ENCODE results near the gene TACC2.
"Not testable (repeated sequence)": the region's sequence is repeated elsewhere in the genome, so short reads cannot be mapped to it uniquely, and the experiment has no call there.

TACC2 gene

DNA sequence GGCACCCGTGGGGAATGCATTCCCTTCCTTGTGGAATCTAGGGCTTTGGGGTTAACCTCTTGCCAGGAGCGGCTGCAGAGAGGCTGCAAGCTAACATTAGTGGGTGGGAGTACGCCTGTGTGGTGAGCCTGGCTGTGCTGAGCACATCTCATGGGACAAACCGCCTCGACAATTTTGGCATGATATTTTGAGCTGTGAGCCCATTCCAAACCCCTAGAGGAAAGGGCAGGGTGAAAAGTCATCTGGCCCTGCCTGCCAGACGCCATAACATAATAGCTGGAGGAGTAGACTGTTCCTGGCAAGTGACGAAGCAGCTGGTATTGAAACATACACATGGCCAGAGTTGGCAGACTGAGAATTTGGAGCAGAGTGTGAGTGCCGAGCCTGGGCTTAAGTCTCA, 110.0 kb downstream of the TACC2 start:
- no peak for DNase-seq

- DNase-seq, result no peak
Observed at GRCh38 chr10:122099562-122099961, 110.6 kb downstream of the TACC2 start.

- DNase-seq, result no peak
Observed at GRCh38 chr10:122102146-122102868, 113.3 kb downstream of the TACC2 start.

GRCh38 chr10:122102869-122103525, 114.0 kb downstream of the TACC2 start:
- no peak for DNase-seq

DNA sequence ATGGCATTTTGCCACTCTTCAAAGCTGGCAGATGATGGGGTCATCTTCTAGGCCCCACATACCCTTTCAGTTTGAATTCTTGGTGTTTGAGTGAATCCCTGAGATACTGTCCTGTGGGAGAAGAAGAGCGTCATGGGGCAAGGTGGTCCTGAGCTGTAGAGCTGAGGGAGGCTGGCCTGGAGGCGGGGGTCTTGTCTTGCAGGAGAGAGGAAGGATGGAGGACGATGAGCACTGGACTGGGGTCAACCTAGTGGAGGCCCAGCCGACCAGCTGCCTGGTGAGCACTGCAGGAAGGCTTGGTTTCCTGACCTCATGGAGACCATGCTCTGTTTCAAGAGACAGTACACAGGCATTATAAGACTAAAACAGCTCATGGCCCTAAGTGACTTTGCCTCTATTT, 114.6 kb downstream of the TACC2 start:
- no peak for DNase-seq

GRCh38 chr10:122108786-122109185, 119.8 kb downstream of the TACC2 start:
- not testable (repeated sequence) for DNase-seq

- DNase-seq, result no peak
Observed at GRCh38 chr10:122112021-122112616, 123.2 kb downstream of the TACC2 start.

GRCh38 chr10:122112625-122113160, 123.7 kb downstream of the TACC2 start:
- DNase-seq, result no peak

DNA sequence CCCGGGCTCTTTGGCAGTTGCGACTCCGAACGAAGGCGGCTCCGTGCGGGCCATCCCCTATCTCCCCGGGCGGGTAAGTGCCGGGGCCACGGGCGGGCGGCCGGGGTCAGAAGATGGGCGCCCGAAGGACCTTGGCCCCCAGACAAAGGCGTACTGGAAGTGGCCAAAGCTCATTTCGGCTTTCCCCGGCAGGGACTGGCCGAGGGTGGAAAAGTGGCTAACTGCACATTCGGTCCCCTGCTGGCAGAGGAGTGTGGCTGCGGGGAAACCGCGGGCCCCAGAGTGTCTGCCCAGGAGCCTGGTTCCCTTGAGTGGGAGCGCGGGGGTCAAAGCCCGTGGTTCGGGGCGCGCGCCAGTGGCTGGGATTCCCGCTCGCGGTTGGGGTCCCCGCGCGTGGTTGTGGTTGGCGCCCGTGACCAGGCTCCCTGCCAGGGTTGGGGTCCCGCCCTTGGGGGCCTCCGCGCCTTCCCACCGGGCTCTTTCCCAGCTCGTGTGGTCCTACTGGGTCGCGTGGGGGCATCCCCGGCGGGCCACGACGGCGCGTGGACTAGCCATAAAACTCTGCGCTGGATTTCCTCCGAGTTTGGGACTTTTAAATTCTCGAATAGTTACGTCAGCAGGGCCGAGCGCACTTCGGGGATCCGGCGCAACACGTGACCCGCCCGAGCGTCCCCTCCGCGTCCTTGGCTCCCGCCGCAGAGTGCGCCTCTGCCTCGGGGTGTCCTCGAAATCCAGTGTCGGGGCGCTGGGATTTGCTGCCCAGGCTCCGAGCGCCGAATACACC, 124.4 kb downstream of the TACC2 start:
- DNase-seq, result no peak

DNA sequence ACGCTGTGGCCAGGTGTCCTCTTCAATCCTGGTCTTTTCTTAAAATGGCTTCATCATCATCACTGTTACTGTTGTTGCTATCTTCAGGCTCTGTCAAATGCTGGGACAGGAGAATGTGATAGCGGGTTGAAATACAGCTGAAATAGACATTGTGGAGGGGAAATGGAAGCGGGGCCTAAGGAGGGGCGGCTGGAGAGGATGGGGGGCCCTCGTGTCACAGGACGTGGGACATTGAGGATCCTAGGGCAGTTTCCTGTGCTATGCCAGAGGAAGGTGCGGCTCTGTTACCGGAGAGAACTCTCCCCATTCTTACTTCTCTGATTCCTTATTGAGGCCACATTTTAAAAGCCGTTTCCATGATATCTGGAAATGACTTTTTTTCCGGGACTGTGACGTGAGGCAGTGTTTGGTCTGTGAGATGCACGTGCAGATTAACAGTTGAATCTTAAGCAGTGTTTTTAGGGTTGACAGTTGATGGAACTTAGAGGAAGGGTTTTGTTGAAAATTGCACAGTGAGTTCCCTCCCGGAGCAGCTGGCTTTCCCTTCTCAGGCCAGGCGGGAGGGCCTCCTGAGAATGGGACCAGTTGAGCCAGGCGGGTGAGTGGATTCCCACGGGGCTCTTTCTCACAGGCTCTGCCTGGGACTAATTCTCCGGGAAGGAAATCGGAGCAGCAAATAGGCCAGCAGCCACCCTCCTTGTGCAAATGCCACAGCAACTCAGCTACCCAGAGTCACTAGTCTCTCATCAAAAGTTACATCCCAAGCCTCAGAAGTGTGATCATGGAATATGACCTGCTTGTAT, 125.2 kb downstream of the TACC2 start:
- no peak for DNase-seq

GRCh38 chr10:122115874-122116273, 126.9 kb downstream of the TACC2 start:
- no peak for DNase-seq

DNA sequence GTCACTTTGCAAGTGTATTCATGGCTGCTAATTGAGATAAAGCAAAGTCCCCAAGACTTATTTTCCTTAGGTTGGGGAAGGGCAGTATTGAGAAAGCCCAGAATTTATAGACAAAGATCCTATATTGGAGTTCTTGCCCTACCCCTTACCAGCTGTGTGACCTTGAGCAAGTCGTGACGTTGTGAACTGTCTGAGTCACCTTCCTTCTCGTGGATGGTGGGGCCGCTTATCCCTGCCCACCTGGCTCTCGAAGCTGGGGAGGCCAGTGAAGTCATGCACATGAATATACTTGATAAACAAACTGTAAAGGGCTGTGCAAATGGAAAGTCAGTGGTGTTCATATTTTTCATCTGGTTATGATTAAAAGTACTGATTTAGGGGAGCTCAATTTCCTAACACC, 127.4 kb downstream of the TACC2 start:
- DNase-seq, result no peak

DNA sequence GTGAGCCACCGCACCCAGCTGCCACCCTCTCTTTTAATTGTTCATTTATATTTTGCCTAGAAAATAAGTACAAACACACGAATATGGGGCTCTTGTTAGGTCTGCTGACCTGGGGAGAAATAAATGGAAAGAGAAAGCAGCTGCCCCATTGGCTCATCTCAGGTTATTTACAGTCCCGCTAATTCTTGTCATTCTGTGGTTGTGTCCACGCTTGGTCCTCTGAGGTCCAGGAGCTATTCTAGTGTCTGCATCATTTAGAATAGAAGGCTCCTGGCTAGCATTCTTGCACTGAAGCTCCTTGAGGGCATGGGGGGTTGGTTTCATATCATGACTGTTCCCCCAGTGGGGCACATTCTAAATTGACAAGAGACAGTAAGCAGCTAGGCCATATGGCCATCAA, 128.5 kb downstream of the TACC2 start:
- DNase-seq, result no peak

DNA sequence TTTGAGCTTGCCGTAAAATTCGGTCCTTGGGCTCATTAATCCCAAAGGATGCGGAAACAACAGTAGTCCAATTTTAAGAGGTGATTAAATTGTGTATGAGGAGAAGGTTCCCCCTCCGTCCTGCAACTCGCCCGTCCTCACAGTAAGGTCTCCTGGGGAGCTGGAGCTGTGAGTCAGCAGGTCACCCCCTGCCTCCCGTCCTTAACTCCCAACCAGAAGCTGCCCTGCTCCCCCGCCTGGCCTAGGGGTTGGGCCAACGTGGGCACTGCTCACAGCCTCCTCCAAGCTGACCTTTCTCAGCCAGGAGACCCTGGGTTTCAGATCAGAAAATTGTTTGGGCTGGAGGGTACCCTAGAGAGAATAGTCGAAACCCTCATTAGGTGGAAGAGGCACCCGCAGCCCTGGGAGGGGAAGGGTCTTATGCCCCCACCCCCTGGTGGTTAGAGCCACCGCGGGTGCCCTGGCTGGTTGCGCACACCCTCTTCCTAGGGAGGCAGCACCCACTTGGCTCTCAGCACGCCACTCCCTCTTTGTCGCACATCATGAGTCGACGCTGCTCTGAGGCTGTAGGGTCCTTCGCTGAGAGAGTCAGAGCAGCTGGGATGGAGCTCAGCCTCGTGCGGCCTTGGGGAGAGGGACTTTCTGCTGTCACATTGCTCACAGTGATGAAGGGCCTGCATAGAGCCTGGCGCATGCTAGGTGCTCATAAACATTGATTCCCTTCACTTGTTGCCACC, 131.2 kb downstream of the TACC2 start:
- no peak for DNase-seq

DNA sequence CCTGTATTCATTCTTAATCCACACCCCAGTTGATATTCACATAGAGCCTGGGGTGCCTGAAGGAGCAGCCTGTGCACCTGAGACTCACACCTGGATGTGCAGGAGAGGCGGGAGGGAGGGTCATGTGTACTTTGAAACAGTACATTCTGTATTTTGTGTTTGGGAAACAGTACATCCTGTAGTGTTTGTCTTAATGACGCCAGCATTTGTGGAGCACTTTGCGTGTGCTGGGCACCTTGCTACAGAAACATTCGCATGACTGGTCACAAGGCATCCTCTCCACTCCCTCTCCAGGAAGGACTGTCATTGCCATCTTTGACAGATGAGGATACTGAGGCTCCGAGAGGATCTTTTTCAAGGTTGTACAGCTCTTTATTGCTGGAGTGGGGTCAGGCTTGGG, 132.1 kb downstream of the TACC2 start:
- DNase-seq, result no peak

DNA sequence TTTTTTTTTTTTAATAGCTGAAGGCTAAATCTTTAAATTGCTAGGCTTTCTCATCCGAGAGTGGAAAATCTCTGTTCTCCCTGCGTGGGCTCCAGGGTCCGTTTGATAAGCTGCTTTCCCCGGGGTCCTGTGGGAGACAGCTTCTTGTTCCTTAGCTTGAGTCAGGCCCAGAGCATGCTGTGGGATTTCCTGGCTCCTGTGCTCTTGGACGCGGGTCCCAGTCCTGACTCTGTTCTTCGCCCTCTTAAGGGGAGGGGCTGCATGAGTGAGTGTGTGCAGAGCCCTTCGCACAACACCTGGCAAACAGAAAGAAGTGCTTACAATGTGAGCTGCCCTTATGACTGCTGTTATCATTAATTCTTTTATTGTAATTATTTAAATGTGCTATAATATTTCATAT, 133.5 kb downstream of the TACC2 start:
- no peak for DNase-seq

DNA sequence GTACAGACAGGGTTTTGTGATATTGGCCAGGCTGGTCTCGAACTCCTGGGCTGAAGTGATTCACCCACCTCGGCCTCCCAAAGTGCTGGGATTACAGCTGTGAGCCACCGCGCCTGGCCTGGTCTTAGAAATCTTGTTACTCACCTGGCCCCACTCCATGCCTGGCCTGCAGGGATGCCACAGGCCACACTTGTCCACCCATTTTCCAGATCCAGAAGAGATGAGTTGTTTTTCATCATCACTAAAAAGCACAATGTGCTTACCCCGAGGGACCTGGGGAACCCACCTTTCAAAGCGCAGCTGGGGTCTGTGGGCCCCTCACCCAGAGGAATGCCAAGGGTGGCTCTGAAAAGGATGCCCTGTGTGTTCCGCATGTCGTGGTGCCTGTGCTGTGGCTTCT, 134.2 kb downstream of the TACC2 start:
- no peak for DNase-seq

DNA sequence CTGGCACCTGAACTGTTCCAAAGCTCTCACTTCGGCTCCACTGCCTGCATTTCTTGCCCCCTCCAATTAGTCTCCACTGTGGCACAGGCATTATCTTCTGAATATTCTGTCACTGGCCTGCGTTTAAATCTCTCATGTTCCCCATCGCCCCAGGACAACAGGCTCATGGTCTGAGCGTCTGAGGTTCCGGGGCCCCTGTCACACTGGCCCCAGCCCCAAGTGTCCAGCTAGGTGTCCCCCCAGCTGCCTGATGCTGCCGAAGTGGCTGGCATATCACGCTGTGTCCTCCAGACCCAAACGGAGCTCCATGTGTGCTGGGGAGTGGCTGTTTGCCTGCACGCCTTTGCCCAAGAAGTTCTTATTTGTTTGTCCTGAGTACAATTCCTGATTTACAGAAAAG, 135.4 kb downstream of the TACC2 start:
- DNase-seq, result no peak

DNA sequence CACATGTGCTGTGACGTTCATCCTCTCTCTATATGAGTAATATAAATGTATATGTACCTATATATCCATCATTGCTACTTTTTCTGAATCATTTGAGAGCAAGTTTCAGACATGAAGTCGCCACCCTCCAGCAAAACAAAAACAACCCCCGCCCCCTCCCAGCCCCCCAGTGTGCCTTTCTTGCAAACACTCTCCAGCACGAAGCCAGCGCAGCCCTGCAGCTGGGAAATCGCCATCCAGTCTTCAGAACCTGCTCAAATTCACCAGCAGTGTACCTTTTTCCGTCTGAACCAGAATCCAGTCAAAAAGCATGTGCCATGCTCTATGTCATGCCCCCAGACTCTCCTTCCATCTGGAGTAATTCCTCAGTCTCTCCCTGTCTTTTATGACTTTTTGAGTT, 135.8 kb downstream of the TACC2 start:
- DNase-seq, result no peak

GRCh38 chr10:122126763-122127659, 138.0 kb downstream of the TACC2 start:
- DNase-seq, result no peak

GRCh38 chr10:122127943-122128342, 139.0 kb downstream of the TACC2 start:
- DNase-seq, result no peak

Measured in stimulated activated CD4-positive, alpha-beta T cell treated with anti-CD3 and anti-CD28 coated beads, Interleukin-4, amount 100 ng/mL, for 1 hour (primary cell).